Stimulated activated effector memory CD8-positive, alpha-beta T cell treated with anti-CD3 and anti-CD28 coated beads, Interleukin-12 subunit alpha, Interleukin-12 subunit beta, amount 100 ng/mL, for 72 hours (primary cell): ENCODE data around the gene DUSP9.
"Not testable (repeated sequence)": the region's sequence is repeated elsewhere in the genome, so short reads cannot be mapped to it uniquely, and the experiment has no call there.

ENCODE experiments used
- ATAC-seq: fragments of 150-1000 bp; cut with Tn5 transposase; 2 replicates; pipeline ENCODE4 v1.10.0; 2021
- DNase-seq, 2 donors: peaks; one replicate each; pipeline ENCODE4 v3.0.0; 2021 to 2022; ENCODE audit warnings: low spot score in 2 of 2
- H3K27ac Mint-ChIP-seq: one replicate; pipeline ENCODE4 v1.8.0; 2022; ENCODE audit warnings: mild to moderate bottlenecking, mixed read lengths
- H3K36me3 Mint-ChIP-seq: one replicate; pipeline ENCODE4 v1.8.0; 2022; ENCODE audit warnings: mild to moderate bottlenecking, mixed read lengths
- H3K4me1 Mint-ChIP-seq: one replicate; pipeline ENCODE4 v1.8.0; 2022; ENCODE audit warnings: mixed read lengths
- H3K4me3 Mint-ChIP-seq: one replicate; pipeline ENCODE4 v1.8.0; 2022; ENCODE audit warnings: mild to moderate bottlenecking, mixed read lengths
- H3K9me3 Mint-ChIP-seq: one replicate; pipeline ENCODE4 v1.8.0; 2022; ENCODE audit warnings: mixed read lengths

DUSP9 gene

DNA sequence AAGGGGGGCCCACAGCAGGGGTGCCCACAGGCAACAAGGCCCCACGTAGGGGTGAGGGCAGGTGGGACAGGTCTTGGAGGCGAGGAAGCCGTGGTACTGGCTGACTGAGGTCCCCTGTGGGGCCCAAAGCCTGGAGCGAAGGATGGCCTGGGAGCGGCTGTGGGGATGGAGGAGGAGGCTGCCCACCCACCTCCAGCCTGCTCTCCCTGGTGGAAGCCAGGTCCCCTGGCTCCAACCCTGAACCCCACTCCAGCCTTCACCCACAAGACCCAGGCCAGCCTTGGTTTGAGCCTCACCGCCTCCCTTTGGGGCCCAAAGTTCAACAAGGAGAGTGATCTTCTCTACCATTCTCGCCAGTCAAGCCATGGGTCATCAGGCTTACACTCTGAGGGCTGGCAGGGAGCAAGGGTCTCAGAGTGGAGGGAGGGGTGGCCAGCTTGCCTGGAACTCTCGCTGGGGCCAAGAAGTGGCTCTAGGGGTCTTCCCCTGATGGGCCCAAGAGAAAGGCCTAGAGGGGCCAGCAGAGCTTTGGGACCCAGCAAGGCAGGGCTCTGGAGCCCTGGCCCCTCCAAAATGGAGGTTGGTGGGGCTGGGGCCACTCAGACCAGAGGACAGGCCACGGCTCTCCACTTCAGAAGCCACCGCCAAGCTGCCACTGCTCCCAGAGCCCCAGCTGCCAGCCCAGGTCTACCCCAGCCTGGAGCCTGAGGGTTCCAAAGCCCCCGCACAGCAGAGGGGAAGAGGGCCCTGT, 21.6 kb downstream of the DUSP9 start:
- H3K27ac Mint-ChIP-seq: peak overlapping the region; percentile 76
- DNase-seq: no peak
- H3K4me3 Mint-ChIP-seq: no peak overlapping the region
- no peaks in the 10 kb centered on the region for H3K9me3 Mint-ChIP-seq
- H3K36me3 Mint-ChIP-seq: peaks cover 6% of the 10 kb centered on the region
- peaks cover 17% of the 10 kb centered on the region for H3K4me1 Mint-ChIP-seq
- ATAC-seq: no peak

DNA sequence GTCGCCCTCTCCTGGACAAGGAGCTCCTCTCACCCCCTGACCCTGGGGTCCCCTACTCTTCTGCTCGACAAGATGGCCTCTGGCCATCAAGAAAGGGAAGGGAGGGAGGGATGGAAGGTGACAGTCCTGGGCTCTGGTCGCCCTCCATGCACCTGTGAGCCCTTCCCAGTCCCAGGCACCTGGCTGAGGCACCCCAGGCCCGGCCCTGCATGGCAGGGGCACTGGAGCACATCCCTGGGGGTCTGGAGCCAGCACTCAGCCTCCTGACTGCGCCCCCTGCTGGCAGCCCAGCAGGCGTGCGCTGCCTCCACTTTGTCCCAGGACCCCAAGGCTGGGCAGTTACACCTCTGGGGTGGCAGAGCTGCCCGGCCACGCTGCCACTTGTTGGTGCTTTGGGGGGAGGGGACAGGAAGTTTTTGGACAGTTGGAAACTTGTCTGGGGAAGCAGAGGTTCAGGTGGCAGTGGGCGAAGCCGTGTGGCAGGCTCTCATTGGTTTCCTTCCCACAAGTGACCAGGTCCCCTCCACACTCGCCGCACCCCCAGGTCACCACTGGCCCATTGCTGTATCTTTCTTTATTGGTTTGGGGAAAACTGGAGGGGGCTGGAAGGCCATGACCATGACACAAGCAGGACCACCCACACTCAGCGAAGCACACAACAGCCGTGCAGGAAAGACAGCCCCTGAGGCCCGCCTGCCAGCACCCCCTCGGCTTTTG, 22.3 kb downstream of the DUSP9 start:
- no peaks in the 10 kb centered on the region for H3K9me3 Mint-ChIP-seq
- ATAC-seq: peak; percentile 56
- peaks cover 6% of the 10 kb centered on the region for H3K36me3 Mint-ChIP-seq
- H3K27ac Mint-ChIP-seq: no peak overlapping the region
- peaks cover 17% of the 10 kb centered on the region for H3K4me1 Mint-ChIP-seq
- DNase-seq: peak in 1 of 2 donors; percentile 53
- no peak overlapping the region for H3K4me3 Mint-ChIP-seq

DNA sequence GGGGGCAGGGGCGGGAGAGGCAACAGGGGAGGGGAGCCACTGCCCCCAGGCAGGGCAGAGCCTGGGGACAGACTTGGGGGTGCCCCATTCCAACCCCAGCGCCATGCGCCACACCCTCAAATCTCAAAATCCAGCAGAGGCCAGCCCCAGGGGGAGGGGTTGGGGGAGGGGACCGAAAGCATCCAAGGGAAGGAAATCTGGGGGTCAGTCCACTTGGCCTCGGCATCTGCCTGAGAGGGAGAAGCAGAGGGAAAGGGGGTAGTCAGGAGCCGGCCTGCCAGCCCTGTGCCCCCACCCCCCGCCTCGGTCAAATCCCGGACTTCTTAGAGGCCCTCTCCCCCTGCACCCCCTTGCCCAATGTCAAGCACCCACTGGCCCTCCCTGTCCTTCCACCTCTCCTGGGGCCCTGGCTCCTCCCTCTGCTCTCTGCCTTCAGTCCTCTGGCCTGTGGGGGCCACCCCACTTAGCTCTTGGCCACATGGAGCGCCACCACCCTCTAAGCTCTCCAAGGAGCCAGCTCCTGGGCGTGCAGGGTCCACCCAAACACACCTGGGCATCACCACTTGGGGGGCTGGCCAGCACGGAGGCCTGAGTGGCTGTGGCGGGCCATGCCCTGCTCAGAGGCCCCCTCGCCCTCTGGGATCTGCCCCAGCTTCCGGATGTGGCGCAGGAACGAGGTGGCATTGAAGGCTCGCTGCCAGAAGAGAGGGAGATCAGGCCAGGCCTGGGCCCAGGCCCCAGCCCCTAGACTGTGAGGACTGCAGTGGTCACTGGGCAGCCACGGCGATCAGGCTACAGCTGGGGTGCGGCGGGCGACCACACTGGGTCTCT, 23.1 kb downstream of the DUSP9 start:
- H3K27ac Mint-ChIP-seq: no peak overlapping the region
- no peaks in the 10 kb centered on the region for H3K9me3 Mint-ChIP-seq
- no peak for DNase-seq
- H3K4me1 Mint-ChIP-seq: peaks cover 17% of the 10 kb centered on the region
- ATAC-seq: no peak
- peaks cover 6% of the 10 kb centered on the region for H3K36me3 Mint-ChIP-seq
- H3K4me3 Mint-ChIP-seq: no peak overlapping the region

DNA sequence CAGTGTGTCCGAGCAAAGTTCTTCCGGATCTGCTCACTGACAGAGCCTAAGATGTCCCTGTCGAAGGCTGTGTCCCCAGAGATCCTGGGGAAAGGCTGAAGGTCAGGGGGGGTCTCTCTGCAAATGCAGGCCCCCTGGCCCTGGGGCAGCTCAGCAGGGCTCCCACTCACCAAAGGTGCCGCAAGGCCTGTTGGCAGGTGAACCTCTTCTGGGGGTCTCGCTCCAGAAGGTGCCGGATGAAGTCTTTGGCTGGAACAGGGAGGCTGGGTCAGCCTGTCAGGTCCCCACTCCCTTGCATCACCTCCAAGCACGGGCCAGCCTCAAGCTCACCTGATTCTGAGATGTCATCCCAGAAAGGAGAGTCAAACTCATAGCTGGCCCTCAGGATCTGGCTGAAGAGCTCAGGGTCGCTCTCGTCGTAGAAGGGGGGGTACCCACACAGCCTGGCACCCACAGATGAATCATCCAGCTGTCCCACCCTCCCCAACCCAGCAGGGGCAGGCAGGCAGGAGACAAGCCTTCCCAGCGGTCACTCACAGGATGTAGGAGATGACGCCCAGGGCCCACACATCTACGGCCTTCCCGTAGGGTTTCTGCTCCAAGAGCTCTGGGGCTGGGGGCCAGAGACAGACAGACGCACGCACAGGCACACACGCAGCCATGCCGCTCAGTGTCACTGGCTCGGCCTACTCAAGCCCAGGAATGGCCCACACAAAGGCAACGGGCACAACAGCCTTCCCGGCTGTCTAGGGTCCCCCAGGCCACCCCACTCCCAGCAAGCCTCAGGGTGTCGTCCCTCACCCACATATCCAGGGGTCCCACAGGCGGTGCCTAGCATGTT, 24.0 kb downstream of the DUSP9 start:
- DNase-seq (no peak), ATAC-seq (no peak)
- Mint-ChIP-seq H3K9me3 (no peaks in the 10 kb centered on the region), H3K27ac (no peak overlapping the region), H3K4me1 (peaks cover 17% of the 10 kb centered on the region), H3K4me3 (no peak overlapping the region), H3K36me3 (peaks cover 6% of the 10 kb centered on the region)

DNA sequence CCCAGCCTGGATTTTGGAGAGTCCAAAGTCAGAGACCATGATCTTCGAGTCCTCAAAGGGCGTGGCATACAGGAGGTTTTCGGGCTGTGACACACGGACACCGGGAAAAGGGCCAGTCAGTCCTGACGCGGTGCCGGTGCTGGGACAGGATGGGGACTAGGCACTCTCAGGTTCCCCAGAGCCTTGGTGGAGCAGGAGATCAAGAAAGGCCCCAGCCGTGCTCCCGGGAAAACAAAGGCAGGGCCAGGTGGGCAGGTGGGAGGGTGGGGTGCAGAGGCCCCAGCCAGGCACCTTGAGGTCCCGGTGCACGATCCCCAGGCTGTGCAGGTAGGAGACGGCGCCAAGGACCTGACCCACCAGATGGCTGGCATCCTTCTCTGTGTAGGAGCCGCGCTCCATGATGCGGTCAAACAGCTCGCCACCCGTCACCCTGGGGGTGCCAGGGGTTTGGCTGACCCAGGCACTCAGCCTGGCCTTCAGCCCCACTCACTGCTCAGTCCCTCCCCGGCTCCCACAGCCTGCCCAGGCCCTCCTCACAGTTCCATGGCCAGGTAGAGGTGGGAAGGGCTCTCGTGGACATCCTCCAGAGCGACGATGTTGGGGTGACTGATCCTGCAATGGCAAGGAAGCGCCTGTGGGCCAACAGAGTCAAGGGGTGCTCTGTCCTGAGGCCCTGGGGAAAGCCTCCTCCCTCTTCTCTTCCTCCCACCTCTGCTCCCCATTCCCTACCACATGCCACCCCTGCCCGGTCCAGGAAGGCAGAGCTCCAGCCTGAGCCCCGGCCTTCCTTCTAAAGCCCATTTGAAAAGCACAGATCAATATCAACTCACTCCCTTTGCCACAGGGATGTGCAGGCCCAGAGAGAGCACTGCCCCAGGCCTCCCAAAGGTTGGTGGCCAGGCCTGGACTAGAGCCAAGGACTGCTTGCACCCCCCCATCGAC, 24.9 kb downstream of the DUSP9 start:
- Mint-ChIP-seq H3K9me3 (no peaks in the 10 kb centered on the region), H3K36me3 (peaks cover 6% of the 10 kb centered on the region), H3K4me3 (no peak overlapping the region), H3K27ac (no peak overlapping the region), H3K4me1 (peaks cover 17% of the 10 kb centered on the region)
- DNase-seq (no peak), ATAC-seq (no peak)

DNA sequence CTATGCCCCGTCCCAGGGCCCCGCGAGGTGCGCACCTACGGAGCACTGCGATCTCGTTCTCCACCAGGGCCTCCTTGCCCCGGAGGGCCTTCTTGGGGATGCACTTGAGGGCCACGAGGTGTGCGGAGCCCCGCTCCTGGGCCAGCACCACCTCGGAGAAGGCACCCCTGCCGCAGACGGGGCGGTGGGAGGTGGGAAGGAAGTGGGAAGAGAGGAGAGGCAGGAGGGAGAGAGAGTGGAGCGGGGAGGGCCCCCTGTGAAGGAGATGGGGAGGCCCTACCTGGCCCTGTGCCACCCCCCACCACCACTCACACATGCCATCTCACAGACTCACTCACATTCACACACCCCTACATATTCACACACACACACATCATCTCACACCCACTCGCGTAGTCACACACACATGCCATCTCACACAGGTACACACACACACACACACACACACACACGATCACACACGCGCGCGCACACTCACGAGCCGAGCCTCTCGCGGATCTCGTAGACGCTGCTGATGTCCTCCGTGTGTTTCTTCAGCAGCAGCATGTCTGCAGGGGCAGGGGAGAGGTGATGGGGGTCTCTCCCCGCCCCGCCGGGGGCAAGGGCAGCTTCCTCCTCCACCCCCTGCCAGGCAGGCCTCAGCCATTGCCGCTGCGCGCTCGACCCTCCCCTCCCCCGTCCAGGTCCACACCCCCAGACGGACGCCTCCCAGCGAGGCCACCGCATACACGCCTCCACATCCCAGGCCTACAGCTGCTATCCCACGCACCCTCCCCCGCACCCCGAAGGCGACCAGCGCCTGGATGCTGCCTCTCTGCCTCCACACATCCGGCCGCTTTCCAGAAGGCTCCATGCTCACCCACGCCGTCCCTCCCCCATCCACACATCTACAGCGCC, 25.8 kb downstream of the DUSP9 start:
- Mint-ChIP-seq H3K4me1 (peaks cover 13% of the 10 kb centered on the region), H3K36me3 (peaks cover 1% of the 10 kb centered on the region), H3K4me3 (no peak overlapping the region), H3K27ac (no peak overlapping the region), H3K9me3 (no peaks in the 10 kb centered on the region)
- DNase-seq (no peak), ATAC-seq (no peak)

DNA sequence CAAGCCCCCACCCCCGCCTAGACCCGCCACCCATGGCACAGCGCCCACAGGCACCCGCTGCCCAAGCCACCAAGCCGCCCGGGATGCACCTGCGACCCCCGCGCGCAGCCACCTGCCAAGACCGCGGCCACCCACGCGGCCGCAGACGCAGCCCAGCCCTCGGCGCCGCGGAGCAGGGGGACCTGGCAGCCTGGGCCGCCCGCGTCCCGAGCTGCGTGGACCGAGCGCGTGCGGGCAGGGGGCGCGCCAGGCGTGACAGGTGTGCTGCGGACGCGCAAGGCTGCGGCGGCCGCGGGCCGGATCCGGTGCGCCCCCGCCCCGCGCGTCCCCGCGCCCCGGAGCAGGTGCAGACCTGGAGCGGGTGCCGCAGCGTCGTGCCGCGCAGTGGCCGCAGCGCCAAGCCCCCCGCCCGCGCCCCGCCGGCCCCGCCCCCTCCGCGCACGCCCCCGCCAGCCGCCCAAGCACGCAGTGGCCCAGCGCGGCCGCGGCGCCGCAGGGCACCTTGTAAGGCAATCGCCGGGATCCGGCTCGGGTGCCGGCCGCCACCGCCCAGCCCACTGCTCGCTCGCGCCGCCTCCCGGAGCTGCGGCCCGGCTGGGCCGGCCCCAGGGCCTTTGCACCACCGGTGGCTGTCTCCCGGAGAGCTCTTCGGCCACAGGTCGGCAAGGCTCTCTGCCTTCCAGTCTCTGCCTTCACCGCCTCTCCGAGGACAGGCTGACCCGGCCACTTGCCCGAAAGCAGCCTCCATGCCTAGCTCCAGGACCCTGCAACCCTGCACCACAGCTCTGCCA, 26.6 kb downstream of the DUSP9 start, which contains the start of gene PNCK:
PNCK (minus strand) TSS at position 386 of the 791 bp plus-strand sequence. CDS start 737 bp downstream, outside the sequence.
- Mint-ChIP-seq H3K4me1 (peaks cover 8% of the 10 kb centered on the region), H3K9me3 (no peaks in the 10 kb centered on the region), H3K27ac (no peak within 1 kb of the TSS), H3K36me3 (no peaks in the 10 kb centered on the region), H3K4me3 (peak within 1 kb of the TSS; percentile 37)
- DNase-seq (no peak), ATAC-seq (no peak)

DNA sequence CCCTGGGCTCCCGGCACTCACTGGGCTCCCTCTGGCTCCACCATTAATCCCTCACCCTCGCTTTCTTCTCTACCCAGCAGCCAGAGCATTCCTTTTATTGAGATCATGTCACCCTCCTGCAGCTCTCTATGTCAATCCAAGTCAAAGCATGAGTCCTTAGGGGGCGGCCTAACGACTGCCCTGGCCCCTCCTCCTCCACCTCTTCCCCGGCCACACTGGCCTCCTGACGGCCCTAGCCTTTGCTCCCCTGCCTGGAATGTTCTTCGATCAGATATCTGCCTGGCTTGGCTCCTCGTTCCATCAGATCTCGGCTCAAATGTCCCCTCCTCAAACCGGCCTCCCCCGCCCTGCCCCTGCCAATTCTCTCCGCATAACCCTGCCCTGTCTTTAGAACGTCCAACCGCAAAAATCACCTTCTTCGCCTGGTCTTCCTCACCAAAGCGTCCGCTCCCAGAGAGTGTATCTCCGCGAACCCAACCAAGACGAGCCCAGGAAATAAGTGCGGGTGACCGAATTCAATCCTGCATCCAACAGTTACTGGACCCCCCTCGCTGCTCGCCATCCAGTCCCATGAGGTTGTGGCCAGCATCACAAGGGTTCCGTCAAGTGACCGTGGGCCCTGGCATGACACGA, 27.3 kb downstream of the DUSP9 start:
- DNase-seq: no peak
- H3K36me3 Mint-ChIP-seq: no peaks in the 10 kb centered on the region
- ATAC-seq: no peak
- H3K4me3 Mint-ChIP-seq: peak overlapping the region; percentile 37
- H3K9me3 Mint-ChIP-seq: no peaks in the 10 kb centered on the region
- H3K27ac Mint-ChIP-seq: no peak overlapping the region
- peaks cover 8% of the 10 kb centered on the region for H3K4me1 Mint-ChIP-seq

DNA sequence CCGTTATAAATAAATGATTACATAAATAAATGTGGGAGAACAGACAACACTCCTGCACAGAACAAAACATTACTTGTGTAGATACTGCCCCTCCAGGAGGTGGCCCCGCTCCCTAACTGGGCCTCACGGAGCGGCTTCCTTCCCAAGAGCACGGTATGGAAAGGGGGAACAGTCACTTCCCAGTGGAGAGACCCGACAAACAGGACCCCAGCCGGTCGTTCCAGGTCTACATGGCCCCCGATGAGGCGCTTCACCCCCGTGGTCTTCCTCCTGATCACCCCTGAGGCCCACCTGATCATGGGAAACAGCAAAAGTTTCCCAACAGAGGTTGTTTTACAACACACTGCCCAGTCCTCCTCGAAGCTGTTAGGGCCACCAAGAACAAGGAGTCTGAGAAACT, 34.2 kb downstream of the DUSP9 start:
- DNase-seq (no peak), ATAC-seq (no peak)
- H3K27ac Mint-ChIP-seq: no peak overlapping the region
- no peak overlapping the region for H3K4me3 Mint-ChIP-seq
- no peaks in the 10 kb centered on the region for H3K9me3 Mint-ChIP-seq
- no peaks in the 10 kb centered on the region for H3K4me1 Mint-ChIP-seq
- no peaks in the 10 kb centered on the region for H3K36me3 Mint-ChIP-seq

DNA sequence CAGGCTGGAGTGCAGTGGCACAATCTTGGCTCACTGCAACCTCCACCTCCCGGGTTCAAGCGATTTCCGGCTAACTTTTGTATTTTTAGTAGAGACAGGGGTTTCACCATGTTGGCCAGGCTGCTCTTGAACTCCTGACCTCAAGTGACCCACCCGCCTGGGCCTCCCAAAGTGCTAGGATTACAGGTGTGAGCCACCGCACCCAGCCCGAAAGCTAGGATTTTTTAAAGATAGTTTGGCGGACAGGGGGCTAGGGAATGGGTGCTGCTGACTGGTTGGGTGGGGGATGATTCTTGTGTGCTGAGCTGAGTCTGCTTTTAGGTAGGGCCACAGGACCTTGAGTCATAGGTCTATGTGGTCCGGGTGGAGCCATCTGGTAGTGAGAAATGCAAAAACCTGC, 36.5 kb downstream of the DUSP9 start:
- not testable (repeated sequence) for H3K4me3 Mint-ChIP-seq, H3K36me3 Mint-ChIP-seq, H3K9me3 Mint-ChIP-seq

DNA sequence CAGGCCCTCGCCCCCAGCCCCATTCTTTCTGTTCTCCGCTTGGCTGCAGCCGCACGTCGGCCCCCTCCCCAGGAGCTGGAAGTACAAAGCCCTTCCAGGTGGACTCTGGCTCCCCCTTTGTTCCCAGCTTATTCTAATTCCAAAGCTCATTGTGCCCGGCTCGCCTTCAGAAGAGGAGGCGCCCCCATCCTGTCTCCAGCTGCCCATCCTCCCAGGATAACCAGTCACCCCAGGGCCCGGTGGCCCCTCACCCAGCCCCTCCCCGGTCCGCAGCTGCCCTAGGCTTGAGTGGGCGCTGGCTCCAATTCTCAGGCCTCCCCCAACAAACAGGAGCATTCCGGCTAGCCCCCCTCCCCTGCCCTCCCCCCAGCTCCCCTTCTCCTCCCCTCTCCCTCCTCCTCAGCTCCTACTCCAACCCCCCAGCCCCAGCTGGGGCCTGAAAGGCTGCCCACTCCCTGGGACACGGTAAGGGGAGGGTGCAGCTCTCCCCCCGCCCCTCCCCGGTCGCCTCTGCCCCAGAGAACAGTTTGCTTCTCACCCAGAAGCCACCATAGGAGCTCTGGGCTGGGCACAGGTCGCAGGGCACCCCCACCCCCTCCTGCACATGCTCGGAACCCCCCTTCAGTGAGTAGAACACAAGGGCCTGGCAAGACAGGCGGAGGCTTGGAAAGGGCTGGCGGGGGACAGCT, 37.6 kb downstream of the DUSP9 start:
- DNase-seq: no peak
- H3K4me3 Mint-ChIP-seq: no peak overlapping the region
- no peak for ATAC-seq
- H3K36me3 Mint-ChIP-seq: no peaks in the 10 kb centered on the region
- H3K4me1 Mint-ChIP-seq: no peaks in the 10 kb centered on the region
- H3K9me3 Mint-ChIP-seq: no peaks in the 10 kb centered on the region
- no peak overlapping the region for H3K27ac Mint-ChIP-seq

More for the DNA sequence above, 36.5 kb downstream of the DUSP9 start:
- not testable (repeated sequence) for ATAC-seq, H3K27ac Mint-ChIP-seq, H3K4me1 Mint-ChIP-seq, DNase-seq

DNA sequence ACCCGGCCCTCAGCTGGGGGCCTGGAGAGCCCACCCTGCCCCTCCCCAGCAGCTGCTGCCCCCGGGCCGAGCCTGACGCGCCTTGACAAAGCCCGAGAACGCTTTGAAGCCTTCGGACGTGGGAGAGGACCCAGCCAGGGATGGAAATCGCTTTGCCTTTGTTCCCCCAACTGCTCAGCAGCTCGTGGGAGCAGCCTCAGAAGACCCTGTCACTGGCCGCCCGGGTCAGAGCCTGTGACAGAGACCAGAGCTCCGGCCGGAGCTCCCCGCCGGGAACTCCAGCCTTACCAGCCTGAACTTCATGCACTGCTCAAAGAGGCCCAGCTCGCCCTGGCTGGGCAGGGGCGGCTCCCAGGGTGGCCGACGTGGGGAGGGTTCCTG, 38.1 kb downstream of the DUSP9 start:
- Mint-ChIP-seq H3K9me3 (no peaks in the 10 kb centered on the region), H3K4me1 (no peaks in the 10 kb centered on the region), H3K36me3 (no peaks in the 10 kb centered on the region), H3K27ac (no peak overlapping the region), H3K4me3 (no peak overlapping the region)
- DNase-seq (no peak), ATAC-seq (no peak)
